GM12801 (cell line): ENCODE results near the gene IRF4.

Source experiments
- CTCF ChIP-seq: IDR thresholded peaks from one replicate; pipeline ENCODE4 v1.5.1; 2011; ENCODE audit warnings: control low read depth; ENCODE audit not compliant: insufficient read length; ENCODE audit errors: extremely low read depth

Gene IRF4

GRCh38 chr6:408599-409102, 17.1 kb downstream of the IRF4 start:
- no peak for TF ChIP-seq CTCF

GRCh38 chr6:409370-409972, 17.9 kb downstream of the IRF4 start:
- no peak for TF ChIP-seq CTCF

- no peak for TF ChIP-seq CTCF
These were observed 19.2 kb downstream of the IRF4 start for GRCh38 chr6:410555-411395.

GRCh38 chr6:411402-412145, 20.0 kb downstream of the IRF4 start:
- no peak for TF ChIP-seq CTCF

- TF ChIP-seq CTCF: no peak
These were observed 20.8 kb downstream of the IRF4 start for GRCh38 chr6:412146-412886.

GRCh38 chr6:414447-414846, 22.9 kb downstream of the IRF4 start:
- TF ChIP-seq CTCF: no peak
